ENCODE results near the gene GYPA.
A peak's percentile ranks its signal among the peaks of the same experiment; 100 is the strongest.
"Not testable (repeated sequence)": the region's sequence is repeated elsewhere in the genome, so short reads cannot be mapped to it uniquely, and the experiment has no call there.

The GYPA gene

DNA sequence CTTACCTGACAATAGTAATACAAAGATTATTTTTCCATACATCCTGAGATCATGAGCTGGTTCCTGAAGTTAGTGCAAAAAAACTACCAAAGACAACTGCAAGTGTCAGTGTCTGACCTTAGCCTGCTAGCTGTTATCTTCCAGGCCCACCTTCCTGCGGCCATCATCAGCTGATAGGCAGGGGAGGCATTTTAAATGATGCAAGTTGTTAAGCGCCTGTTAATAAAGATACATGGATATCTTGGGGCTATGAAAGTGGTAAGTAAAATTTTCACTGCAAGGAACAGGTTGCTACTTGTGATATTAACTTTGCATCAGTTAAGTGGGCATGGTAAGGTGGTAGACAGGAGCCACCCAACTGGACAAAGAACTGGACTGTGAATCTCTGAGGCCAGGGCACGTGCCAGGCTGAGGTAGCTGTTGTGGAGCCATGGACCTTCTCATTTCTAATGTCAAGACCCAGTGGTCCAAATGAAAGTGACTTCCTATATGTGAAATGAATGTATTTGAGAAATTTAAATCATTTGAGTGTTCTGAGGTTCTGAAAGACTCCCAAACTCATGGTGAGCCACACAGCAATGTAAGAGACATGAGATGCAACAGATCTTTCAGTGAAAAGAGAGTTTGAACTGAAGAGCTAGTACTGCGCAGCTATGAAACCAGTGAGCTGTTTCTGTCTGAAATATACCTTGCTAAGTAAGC, at the start of gene GYPA:
Gene GYPA (minus strand): TSS at position 125 of the 702 bp plus-strand sequence. CDS start 83 bp downstream, at position 42.
- not testable (repeated sequence) for DNase-seq

DNA sequence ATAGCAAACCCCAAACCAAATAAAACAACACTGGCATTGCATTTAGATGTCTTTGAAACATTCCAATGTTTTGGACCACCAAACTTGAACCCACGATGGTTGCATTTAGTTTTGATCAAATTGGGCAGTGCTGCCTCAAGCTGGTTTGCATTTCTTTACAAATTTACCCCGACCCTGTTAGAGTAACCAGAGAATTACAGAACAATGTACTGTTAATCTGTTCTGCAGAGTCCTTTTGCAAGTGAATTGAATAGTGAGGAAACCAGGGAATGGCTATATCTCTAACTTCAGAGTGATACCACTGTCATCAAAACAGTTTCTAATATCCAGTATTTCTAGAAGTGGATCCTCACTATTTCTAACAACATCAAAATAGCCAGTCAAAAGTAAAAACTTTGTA, 49.5 kb upstream of the GYPA start:
- no peak for DNase-seq

DNA sequence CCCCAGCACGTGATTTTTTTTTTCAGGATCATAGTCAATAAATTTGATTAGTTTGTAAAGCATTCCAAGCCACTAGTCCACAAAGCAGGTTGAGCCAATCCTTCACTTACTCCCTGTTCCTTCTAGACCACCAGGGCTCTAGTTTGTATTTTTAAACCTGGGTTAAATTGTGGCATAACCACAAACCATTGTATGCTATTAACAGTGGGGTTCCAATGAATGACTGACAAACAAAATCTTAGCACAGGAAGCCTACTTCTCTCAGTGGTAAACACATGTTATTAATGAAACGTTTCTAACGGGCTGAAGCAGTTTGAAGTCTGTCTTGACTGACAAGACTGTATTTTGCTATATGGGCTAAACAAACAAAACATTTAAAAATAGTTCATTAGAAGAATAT, 48.6 kb upstream of the GYPA start:
- DNase-seq = no peak

DNA sequence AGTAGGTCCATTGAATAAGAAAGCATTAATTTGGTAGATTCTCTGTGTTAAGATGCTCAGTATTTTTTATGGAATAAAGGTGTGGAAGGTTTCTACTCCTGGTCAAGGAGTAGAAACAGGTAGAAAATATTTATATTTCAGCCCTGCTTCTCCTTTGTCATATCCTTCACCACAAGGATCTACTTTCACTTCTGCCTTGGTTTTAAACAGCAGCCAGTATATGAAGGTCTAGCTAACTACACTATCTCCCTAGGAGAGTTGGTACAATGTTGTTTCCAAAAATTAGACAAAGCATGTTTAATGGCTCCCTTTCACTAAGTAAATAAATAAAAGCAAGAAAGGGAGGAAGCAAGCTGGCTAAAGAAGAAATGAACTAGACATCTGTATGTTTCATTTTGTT, 44.6 kb upstream of the GYPA start:
- no peak for DNase-seq

DNA sequence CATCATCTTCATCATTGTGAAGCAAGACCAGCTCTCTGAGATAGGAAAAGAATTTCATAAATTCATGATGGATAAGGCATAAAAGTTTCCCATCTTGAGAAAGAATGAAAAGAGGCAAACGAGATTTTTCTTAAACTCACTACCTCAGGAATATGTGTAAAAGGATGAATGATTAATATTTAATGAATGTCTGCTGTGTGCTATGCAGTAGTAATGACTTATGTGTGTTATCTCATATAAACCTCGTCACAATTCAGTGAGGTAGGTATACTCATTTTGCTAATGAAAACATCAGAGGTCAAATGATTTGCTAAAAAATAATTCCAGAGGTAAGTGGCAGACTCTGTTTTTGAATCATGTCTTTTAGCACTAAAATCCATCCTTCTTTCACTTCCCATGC, 42.6 kb upstream of the GYPA start:
- DNase-seq = no peak

DNA sequence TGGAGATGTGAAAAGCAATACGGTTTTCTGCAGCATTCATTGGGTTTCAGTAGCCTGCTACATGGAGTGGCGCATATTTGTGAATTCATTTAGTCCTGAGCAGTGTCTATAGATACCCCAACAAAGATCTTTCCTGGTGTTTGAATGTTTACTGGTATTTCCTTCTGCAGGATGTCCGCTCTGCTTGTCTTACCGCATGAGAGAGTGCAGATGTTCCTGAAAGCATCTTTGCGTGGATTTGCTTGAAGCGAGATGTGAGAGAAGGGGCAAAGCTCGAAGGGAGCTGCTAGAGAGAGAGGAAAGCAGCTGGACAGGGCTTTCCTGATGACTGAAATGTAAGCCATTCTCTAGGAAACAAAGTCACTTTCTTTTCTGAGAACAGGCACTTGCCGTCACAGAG, 40.9 kb upstream of the GYPA start:
- no peak for DNase-seq

DNA sequence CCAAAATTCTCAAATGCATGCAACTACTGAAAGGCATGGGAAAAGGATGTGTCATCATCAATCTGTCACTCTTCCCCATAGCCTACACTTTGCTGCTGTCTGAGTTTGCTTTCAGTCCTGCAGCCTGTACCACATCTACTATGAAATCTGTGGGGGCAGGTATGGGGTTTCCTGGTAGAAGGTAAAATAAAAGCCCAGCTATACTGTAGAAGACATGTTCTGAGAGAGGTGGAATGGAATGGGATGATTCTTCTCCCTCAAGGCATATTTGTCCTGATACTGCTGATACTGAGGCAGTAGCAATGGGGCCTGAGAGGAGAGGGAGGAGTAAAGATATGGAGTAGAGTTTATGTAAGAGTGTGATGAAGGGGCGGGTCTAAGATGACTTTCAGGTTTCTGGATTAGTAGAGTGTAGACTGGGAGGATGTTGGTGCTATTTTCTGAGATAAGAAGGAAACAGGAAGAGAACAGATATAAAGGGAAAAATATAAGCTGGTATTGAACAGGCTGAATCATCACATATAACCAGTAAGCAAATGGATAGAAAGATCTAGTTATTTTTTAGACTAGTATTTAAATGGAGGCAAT, 38.7 kb upstream of the GYPA start:
- DNase-seq = no peak

DNA sequence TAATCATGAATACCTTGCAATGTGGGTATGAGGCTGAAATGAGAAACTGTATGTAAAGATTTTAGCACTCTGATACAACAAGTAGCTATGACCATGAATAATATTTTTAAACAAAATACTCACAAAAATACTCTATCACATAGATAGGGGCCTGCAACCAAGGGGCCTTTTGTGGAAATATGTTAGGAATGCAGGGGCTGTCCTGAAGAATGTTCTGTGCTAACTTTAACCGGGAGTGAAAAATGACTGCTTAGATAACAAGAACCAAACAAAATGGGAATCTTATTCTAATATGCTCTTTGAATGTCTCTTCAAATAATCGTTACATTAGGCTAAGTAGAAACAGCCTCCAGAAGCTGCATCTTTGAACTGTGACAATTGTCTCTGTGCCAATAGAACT, 37.9 kb upstream of the GYPA start:
- DNase-seq = no peak

DNA sequence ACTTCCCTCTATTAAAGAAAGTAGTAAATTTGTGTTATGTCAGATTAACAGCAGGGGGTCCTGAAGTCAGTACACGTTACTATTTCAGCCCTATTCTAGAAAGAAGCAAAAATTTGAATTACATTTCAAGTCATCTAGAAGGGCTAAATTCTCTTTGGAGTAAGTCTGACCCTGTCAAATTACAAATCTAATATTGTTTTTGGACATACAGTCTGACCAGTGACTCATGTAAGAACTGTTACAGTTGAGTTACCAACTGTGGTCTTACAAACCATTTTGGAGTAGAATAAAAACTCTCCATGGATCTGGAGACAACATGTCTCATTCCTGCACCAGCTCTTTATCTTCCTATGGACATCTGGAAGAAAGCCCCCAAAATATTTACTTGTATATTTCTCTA, 36.0 kb upstream of the GYPA start:
- no peak for DNase-seq

DNA sequence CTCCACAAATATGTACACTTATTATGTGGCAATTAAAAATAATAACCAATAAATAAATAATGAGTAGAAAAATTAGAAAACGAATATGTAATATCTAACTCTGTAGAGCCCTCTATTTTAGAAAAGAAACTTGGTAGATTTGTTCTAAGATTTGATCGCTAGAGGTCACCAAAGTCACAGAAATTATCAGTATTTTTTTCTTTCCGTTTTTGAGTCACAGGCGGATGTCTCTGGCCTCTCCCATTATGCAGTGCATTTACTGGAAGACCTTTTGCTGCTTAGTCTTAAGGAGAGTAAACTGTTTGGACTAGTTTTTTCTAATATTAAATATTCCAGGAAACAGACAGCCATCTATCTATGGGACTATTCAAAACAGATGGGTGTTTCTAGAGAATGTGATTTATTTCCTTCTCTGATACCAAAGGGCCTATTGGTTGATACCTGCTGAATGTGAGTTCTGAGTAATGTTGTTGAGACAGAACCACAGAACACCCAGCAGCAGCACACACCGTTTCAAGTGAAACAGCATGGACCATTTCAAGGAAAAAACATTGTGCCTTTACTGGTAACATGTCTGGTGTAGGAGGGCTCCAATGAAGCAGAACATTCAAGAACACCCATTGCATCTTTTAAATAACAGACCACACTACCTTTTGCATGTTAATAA, 34.0 kb upstream of the GYPA start:
- DNase-seq = peak; percentile 16 to 68

DNA sequence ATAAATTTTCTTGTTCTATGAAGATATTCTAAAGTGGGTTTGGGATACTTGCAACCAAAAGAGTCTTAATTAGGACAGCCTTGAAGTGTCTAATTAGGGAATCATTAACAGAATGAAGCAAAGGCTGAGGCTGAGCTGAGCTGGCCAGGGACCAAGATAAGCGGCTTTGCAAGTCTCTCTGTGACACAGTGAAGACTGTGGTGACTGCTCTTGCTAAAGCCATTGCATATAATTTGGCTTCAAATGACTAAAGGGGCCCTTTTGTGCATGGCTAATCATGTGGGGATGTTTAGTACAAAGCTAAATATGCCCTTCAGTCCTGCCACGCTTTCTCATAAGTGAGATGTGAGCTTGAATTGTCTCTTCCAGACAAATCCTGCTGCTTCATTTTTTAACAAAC, 31.2 kb upstream of the GYPA start:
- DNase-seq = no peak

DNA sequence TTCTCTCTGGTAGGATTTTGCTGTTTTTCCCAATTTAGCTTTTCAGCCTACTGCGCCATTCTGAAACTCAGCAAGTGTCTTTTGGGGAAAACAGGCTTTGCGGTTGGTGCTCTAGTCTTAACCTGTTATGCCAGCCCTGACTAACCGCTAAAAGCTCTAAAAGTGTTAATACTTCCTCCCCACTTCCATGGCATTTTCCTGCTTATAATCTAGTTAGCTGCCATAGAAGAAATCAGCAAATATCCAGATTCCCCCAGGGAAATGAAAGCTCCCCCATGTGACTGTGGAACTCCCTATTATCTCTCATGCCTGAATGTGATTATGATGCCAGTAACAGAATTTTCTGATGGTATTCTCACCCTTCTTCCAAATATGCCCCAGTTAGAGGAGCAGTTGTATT, 28.7 kb upstream of the GYPA start:
- DNase-seq = no peak

DNA sequence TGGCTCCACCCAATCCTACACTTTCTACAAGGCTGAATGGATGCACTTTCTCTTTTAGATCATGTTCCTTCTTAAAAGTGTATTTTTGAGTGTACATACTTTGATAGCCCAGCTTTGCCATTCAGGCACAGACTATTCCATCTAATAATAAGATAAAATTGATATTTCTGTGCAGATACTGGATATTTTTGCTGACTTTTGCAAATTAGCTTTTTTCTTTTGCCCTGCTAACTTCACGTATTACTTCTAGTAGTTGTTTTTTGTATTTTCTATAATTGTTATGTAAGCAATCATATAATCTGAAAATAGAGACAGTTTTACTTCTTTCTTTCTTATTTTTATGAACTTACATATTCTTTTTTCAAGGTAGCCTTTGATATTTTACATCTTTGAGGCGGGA, 13.5 kb upstream of the GYPA start:
- no peak for DNase-seq

DNA sequence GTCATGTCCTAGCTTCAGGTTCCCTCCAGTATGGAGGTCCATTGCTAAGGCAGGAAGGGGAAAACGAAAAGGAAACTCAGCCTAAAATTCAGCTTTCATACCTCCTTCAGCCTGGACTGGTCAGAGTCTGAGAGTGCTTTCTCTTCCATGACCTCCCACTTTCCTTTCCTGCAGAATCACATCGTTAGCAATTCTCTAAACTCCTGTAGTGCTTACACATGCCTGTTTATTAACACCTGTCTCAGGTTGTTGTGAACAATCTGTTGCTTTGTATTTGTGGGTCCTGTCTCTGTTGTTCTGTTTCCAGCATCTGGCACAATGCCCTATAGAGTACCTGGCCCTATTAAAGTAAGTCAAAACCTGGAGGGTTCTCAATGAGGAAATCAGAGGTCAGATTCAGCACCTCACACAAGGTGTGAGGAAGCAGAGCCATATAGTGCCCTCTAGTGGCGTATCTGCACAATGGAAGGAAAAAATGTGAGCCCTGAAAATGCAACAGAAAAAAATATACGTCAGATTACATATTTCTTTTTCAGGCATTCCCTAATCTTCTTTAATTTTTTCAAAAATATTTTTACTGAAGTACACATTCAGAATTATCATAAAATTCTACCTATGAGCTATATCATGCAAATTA, 2.3 kb upstream of the GYPA start:
- peak; percentile 22 to 35 for DNase-seq

DNA sequence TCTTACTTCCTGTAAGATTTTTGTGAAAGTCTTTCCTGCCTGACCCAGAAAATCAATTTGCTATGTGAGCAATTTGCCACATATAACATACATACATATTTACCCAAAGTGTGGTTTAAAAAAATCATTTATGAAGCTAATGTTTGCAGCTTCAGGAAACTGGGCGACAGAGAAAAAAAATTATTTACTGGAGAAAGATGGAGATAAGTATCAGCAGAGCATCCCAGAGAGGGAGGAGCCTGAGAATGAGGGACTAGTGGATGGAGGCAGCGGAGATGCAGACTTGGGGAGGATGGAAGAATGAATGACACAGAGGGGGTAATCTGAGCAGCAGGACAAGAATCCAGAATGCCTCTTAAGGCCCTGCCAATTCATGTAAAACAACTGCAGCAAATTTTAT, 975 bp upstream of the GYPA start:
- DNase-seq = no peak

DNA sequence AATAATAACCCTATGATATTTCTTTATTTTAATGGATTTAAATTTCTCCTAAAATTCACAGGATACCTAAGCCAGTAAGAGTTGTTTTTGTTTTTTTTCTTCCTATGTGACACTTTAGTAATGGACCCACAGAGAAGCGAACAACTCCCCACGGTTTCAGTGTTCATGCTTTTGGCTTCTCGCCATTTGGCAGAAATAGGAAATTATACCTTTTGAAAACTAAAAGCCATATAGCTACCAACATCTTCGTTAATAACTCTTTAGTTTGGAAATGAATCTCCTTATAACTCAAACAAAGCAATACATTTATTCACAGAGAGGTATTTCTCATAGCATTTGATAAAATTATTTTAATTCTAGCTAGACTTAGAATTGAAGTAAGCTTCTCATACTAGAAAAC, 527 bp downstream of the GYPA start:
- not testable (repeated sequence) for DNase-seq

DNA sequence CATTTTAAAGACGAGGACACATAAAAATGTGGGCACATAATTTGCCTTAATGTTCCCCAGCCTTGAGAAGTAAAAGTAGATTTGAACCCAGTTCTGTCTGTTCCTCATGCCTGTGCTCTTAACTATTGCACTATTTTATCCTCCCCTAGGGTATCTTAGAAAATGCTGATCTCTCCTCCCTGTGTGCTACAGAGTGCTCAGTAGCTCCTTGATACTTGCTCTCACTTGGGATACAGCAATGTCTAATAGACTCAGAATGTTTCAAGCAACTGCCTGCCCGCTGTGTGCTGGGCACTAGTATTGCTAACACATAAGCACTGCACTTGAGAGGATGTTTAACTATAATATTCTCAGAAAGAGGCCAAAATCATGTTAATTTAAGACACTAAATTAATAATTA, 971 bp downstream of the GYPA start:
- DNase-seq = not testable (repeated sequence)

DNA sequence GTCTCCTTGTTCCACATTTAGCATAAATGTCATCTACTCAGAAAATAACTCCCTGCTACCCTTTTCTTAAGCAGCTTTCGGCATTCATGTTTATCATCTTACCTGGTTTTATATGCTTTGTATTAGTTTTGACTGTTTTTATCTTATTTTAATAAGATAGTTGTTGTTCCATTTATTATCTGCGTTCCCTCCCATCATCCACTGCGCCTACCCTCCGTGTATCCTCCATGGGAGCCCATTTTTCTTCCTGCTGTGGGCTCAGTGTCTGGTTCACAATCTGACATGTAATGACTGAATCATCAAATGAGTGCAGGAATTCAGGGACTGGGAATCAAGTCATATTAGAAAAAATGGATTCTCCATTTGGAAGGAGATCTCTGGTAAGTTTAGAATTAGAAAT, 2.3 kb downstream of the GYPA start:
- not testable (repeated sequence) for DNase-seq

DNA sequence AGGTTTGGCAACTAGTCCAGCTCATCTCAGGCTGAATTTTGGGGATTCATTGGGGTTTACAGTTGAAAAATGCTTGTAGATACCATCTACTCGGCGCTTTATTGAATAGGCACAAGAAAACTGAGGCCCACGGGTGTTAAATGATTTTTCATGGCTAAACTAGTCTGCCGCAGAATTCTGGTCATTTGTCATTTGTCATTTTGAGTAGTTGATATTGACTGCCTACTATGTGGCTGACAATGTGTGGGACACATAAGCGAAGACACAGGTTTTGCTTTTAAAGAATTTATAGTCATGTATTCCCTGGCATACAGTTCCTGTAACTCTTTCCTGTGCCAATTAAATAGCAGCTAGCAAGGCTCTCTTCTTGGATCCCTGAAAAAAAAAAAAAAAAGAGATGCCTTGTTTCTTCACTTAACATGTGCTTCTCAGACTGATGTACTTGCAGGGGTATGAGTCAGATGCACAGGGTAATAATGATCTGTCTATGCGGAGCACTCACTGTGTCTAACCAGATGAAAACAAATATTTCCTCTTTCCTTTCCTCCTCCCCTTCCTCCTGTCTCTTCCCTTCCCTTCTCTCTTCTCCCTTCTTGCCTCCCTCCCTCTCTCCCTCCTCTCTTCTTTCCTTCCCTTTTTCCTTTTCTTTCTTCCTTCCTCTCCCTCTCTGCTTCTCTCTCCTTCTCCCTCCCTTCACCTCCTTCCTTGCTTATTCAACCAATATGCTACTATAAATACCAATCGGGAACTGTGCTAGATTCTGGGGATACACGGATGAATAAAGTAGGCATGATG, 3.2 kb downstream of the GYPA start:
- not testable (repeated sequence) for DNase-seq

DNA sequence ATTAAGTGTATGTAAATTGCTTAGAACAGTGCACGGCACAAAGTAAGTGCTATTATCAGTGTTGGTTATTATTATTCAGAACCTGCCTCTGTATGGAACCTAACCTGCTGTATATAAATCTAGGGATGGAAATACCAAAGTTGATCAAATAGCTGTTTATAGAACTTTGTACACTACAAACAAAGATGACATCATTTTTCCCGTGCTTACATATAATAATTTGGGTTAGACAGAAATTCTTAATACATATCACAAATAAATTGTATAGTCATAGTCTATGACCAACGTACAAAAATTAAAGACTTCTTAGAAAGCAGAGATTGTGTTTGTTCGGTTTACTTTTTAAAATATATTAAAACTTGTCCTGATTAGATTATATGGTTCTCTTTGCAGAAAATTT, 4.3 kb downstream of the GYPA start:
- not testable (repeated sequence) for DNase-seq

DNA sequence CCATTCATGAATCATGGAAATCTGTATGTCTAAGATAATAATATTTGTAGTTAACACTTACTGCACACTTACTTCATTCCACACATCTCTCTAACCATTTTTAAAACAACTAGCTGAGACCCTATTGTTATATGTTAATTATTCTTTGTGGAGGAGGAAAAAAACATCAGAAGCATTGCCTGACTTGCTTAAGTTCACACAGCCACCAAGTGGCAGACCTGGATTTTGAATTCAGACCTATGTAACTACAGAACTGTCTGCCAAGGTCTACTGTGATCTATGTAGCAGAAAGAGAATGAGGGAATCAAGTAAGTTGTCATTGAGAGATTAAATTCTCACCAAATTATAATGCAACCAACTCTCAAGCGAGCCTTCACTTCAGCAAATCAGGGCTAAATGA, 10.4 kb downstream of the GYPA start:
- not testable (repeated sequence) for DNase-seq

DNA sequence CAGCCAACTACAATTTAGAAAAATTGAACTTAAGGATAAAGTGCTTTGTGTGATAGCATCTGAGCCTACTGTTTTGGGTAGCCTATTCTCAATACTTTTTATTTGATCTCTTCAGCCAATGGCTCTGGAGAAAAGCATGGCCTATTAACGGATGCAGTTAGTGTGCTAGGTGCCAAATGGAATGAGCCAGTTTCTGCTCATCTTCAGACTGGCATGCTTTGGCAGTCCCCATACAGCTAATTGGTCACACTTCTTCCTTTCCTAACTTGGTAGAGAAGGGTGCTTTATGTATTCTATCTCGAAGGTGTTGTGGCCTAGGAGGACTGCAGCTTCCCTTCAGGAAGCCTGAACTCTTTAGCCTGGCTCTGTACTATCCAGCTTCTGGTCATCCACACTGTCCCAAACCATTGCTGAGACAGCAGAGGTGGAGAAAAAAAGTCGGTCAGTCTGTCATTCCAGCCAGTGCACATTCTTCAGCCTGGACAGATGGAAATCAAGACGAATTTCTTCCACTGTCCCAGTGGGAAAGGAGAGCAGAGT, 11.1 kb downstream of the GYPA start:
- DNase-seq = not testable (repeated sequence)

Data from NCI-H526 (cell line).